GM12864 (cell line): ENCODE measurements around the gene ACAP1.

Experiments used
- DNase-seq: peaks from one replicate; pipeline ENCODE4 v3.0.0-alpha.2; 2011; ENCODE audit warnings: low read depth
- H3K4me3 ChIP-seq: 2 replicates; pipeline ENCODE4 v1.5.1; 2011; ENCODE audit warnings: mild to moderate bottlenecking, low read depth, low read length, control low read depth
- TF ChIP-seq, protein P1 (sequence below): IDR thresholded peaks from 2 replicates; pipeline ENCODE4 v1.5.1; 2011; ENCODE audit warnings: low read depth, mild to moderate bottlenecking, moderate library complexity, low read length, control low read depth, inconsistent platforms; ENCODE audit errors: missing control alignments

ACAP1 gene

GRCh38 chr17:7326186-7326585, 10.1 kb upstream of the ACAP1 start:
- TF ChIP-seq, protein P1, sequence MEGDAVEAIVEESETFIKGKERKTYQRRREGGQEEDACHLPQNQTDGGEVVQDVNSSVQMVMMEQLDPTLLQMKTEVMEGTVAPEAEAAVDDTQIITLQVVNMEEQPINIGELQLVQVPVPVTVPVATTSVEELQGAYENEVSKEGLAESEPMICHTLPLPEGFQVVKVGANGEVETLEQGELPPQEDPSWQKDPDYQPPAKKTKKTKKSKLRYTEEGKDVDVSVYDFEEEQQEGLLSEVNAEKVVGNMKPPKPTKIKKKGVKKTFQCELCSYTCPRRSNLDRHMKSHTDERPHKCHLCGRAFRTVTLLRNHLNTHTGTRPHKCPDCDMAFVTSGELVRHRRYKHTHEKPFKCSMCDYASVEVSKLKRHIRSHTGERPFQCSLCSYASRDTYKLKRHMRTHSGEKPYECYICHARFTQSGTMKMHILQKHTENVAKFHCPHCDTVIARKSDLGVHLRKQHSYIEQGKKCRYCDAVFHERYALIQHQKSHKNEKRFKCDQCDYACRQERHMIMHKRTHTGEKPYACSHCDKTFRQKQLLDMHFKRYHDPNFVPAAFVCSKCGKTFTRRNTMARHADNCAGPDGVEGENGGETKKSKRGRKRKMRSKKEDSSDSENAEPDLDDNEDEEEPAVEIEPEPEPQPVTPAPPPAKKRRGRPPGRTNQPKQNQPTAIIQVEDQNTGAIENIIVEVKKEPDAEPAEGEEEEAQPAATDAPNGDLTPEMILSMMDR: no peak
- H3K4me3 ChIP-seq: no peak overlapping the region
- DNase-seq: no peak

DNA sequence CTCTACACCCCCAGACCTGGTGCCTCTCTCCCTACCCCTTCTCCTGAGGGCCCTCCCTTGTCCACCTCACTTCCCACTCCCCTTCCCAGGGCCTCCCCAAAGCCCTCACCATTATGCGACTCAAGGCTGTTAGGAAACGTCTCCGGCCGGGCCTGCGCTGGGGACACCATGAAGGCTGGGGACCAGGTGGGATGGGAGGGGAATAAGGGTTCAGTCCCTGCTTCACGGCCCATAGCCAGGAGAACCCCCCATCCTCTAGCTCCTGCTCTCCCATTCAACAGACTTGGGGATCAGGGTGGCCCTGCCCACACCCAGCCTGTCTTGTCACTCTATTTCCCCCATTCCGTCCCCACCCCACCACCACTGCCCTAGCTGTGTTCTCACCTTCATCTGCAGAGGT, 9.3 kb upstream of the ACAP1 start:
- no peak for DNase-seq
- no peak overlapping the region for H3K4me3 ChIP-seq
- TF ChIP-seq, protein P1: no peak

DNA sequence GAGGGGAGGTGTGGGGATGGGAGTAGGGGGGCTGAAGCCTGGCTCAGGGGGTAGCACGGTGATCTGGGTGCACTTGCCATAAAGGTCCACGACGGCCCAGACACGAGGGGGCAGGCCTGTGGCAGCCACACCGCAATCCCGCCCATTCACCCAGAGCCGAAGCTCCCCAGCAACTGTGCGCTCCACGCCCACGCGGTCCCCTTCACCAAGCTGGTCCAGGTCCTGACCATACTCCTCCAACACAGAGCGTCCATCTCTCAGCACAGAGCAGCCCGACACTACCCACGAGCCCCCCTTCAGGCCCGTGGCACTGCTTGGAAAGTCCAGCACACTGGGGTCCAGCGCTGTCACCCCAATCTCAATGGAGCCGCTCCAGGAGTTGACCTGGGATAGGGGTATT, 8.8 kb upstream of the ACAP1 start:
- no peak overlapping the region for H3K4me3 ChIP-seq
- DNase-seq: no peak
- TF ChIP-seq, protein P1: no peak

DNA sequence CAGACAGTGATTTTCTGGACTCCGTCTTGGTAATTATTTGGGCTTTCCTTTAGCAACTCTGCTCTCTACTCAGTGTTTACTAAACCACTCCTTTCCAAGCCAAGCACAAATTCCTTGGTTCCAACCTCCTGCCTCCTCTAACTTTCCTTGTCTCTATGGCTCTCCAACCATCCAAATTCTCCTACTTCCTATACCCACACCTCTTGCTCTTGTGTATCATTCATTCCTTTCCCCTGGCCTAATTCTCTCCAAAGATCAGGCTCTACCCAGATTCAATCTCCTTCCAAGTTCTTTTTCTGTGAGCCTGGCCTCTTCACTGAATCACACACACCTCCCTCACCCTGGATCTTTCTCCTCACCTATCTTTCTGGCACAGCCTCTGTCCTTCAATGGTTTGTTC, 8.3 kb upstream of the ACAP1 start:
- peak overlapping the region; percentile 65; the same call in 1 of the 2 replicates for H3K4me3 ChIP-seq
- TF ChIP-seq, protein P1: no peak
- no peak for DNase-seq

- DNase-seq: no peak
- TF ChIP-seq, protein P1: no peak
- H3K4me3 ChIP-seq: peak within 1 kb of the TSS; percentile 65
These were observed 7.4 kb upstream of the ACAP1 start, which contains the start of gene NEURL4 for GRCh38 chr17:7328840-7329373. NEURL4 (minus strand) TSS chr17:7329335; CDS start chr17:7329312, 23 bp downstream.

- peak; percentile 99 for DNase-seq
- peak overlapping the region; percentile 65 for H3K4me3 ChIP-seq
- TF ChIP-seq, protein P1: no peak
These were observed 6.8 kb upstream of the ACAP1 start for GRCh38 chr17:7329374-7329996.

DNA sequence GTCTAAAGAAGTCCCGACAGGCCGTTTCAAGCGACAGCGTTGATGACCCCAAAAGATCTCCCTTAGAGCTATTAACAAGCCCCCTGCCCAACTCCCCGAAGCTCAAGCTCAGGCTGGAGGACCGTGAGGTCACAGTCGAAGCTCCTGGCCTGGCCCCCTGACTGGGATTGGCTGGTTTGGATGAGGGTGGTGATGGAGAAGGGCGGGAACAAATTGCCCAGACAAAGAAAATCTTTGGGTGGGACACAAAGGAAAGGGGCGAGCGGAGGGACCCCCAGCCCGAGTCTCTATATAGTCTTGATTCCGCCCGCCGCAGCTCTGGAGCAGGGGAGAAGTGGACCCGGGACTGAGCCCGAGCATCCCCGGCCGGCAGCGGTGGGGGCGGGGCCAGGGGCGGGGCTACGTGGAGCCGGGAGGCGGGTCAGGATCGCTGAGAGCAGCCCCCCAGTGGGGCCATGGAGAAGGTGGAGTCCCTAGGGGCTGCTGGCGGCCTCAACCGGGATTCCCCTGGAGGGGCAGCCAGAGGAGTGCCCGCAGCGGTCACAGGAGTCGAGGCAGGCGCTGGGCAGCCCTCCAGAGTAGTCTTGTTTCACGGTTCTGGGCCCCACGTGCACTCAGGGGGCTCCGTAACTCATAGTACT, 6.2 kb upstream of the ACAP1 start:
- TF ChIP-seq, protein P1: no peak
- DNase-seq: peak; percentile 61
- H3K4me3 ChIP-seq: peak overlapping the region; percentile 65
